Pulmonary artery endothelial cell (primary cell): ENCODE measurements around the gene DNAJB2. TPM values are rescaled to one million over a fixed set of nuclear protein-coding genes. Genes with fewer than 3 reads are reported as not detected.
"Not testable (repeated sequence)": the region's sequence is repeated elsewhere in the genome, so short reads cannot be mapped to it uniquely, and the experiment has no call there.

ENCODE experiments used
- DNase-seq: peaks from one replicate; pipeline ENCODE4 v3.0.0-alpha.2; 2011; ENCODE audit warnings: low read depth, low spot score
- total RNA-seq: library from RNA; depleted of rRNA; stranded (reverse); fragments of >200 nt; gene quantifications from 2 replicates; pipeline ENCODE4 v1.2.3, GENCODE V29; 2014

The DNAJB2 gene
- total RNA-seq, 1 donor from 2014 or later: 20.8 TPM

DNA sequence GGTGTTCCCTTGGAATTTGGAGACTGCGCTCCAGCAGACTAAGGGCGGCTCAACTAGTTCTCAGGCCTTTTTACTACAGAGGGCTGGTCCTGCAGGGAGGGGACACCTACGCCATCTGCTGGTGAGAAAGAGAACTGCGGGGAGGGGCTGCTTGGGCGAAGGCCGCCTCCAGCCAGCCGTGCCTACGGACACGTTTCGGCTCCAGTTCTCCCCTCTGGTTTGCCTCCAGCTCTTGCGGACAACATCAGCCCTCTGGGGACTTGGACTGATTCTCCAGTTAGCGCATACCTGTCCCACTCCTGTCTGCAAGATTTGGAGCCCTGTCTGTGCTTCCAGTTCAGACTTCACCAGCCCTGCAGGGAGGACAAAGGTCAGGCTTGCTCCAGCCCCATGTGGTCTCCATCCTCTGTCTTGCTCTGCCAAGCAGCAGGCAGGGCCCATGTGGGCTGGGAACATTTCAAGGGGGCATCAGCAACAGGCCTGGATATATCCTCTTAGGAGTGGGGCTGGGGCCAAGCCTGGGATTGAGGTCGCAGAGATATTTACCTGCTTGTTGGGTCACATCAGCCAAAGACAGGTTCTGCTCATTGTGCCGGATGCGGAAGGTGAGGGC is 19.7 kb downstream of the DNAJB2 start:
- no peak for DNase-seq

DNA sequence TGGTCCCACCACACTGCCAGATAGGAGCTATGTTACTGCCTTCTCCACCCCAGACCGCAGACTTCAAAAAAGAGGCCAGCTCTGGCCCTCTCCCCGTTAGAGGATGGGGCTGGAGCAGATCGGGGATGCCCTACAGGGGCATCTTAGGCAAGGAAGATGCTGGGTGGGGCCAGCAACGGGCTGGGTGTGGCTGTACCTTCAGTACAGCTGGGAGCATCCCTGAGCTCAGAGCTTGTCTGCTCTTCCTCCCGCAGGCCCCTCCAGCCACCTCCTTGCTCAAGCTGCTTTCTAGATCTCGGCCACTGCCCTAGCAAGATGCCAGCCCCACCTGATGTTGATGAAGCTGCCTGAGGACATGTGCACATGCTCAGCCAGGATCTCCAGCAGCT is 20.2 kb downstream of the DNAJB2 start:
- no peak for DNase-seq

GRCh38 chr2:219300022-219300421 is 20.9 kb downstream of the DNAJB2 start:
- DNase-seq: no peak

GRCh38 chr2:219302412-219302968 is 23.3 kb downstream of the DNAJB2 start:
- no peak for DNase-seq

DNA sequence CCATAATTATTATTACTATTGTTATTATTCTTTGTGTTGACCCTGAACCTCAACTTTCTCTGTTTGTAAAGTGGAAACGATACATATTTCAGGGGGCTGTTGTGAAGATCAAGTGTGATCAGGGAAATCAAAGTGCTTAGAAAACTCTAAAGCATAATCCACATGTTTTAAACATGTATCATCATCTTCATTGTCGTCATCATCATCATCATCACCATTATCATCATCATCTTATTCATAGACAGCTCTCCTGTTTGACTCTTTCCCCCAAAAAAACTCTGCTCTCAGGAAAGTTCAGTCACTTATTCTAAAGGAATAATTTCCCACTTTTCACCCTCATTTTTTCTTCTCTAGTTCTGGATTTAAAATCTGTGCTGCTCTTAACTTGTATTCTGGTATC is 25.1 kb downstream of the DNAJB2 start:
- DNase-seq: no peak

DNA sequence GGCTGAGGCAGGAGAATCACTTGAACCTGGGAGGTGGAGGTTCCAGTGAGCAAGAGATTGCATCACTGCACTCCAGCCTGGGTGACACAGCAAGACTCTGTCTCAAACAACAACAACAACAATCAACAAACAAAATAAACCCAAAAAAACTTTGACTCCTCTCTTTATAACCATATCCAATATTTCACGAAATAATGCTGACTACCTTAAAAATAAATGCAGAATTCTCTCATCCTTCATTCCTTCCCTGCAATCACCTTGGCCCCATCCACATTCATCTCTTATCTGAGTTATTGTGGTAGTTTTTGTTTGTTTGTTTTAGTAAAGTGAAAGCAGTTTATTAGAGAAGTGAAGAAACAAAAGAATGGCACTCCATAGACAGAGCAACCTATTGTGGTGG is 26.9 kb downstream of the DNAJB2 start:
- no peak for DNase-seq

DNA sequence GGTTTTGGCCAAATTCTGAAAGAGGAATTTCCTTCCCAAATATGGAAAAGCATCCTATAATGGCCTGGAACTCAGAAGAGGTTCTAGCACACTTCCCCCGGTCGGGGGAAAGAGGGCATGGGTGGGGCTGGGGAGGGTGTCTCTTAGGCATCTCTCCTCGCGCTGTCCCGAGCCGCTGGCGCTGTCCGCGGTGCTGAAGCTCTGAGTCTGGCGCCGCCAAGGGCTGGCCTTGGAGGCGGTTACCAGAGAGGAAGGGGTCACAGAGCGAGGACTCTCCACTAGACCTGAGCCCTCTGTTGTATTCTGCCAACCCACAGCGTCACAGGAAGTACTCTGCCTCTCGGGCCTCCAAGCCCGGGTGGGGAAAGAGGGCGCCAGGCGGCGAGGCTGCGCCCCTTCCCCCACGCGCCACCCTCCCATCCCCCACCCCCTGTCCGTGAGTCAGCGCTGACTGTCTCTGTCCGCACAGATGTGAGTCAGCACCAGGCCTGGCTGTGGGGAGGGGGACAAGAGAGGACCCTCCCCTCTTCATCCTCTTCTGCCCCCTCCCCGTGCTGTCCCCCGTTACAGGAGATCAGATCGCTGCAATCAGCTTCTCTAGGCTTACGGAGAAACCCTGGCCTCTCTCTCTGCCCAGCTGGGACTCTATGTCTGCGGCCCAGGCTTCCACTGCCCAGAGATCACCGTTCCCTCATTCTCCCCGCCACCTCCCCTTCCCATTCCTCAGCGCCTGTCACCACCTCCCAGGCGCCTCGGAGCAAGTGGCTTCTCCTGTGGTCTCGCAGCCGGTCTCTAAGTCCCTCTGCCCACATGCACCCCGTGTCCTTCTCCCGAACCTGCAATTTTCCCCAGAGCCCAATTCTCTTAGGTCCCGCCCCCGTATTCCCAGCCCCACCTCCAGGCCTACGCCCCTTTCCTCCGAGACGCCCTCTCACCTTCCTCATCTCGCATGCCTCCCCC is 29.3 kb downstream of the DNAJB2 start:
- no peak for DNase-seq

GRCh38 chr2:219309278-219309677 is 30.1 kb downstream of the DNAJB2 start, which contains the start of gene PTPRN:
Gene PTPRN (minus strand): TSS chr2:219309401. CDS start chr2:219309332, 69 bp downstream.
- no peak for DNase-seq

DNA sequence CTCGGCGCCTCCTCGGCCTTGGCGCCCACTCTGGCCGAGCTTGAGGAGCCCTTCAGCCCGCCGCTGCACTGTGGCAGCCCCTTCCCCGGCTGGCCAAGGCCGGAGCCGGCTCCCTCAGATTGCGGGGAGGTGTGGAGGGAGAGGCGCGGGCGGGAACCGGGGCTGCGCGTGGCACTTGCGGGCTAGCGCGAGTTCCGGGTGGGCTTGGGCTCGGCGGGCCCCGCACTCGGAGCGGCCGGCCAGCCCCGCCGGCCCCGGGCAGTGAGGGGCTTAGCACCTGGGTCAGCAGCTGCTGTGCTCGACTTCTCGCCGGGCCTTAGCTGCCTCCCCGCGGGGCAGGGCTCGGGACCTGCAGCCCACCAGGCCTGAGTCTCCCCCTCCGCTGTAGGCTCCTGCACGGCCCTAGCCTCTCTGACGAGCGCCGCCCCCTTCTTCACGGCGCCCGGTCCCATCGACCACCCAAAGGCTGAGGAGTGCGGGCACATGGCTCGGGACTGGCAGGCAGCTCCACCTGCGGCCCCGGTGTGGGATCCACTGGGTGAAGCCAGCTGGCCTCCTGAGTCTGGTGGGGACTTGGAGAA is 33.6 kb downstream of the DNAJB2 start:
- DNase-seq: not testable (repeated sequence)

- DNase-seq: no peak
Measured at GRCh38 chr2:219314804-219315468, 35.8 kb downstream of the DNAJB2 start.

DNA sequence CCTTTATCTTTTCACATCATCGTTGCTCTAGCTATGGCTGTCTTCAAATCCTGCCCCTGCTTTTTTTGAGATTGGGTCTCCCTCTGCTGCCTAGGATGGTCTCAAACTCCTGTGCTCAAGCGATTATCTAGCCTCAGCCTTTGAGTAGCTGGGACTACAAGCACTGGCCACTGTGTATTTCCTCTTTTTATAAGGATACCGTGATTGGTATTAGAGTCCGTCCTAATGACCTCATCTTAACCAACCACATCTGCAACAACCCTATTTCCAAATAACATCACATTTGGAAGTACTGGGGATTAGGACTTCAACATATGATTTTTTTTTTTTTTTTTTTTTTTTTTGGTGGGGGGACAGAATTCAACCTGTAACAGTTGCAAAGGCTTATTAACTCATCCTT is 44.3 kb downstream of the DNAJB2 start:
- DNase-seq: no peak

DNA sequence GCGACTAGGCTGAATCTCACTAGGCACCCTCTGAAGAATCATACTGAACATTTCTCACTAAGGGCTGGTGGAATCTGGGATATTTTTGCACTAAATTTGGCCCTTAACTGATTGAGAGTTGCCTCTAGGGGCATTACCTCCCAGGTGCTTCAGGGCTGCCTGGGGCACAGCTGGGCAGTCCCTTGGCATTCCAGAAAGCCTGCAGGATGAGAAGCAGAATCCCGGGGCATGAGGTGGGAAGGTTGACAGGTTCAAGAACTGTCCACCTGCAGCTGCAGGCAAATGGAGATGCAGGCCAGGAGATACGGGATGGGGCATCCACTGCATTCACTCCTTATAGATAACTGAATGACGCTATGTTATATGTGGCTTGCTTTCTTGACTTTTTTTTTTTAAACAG is 46.0 kb downstream of the DNAJB2 start:
- no peak for DNase-seq

GRCh38 chr2:219325657-219326315 is 46.6 kb downstream of the DNAJB2 start:
- DNase-seq: no peak

DNA sequence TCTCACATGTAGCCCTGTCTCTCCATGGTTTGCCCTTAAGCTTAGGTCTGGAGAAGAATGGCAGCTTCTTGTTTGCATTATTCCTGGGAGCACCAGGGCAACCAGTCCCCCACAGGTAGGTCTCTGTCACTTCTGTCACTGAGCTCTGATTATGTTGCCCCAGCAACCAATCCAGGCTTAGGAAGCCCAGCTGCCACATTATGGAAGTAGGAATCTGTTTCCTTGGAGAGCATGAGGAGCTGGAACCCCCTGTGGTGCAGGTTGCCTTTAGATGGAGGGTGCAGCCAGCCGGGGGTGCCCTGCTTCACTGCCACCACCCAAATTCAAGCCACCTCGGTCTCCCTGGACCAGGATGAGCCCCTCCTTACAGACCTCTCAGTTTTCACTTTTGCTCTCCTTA is 48.6 kb downstream of the DNAJB2 start:
- DNase-seq: no peak

GRCh38 chr2:219331560-219332213 is 52.5 kb downstream of the DNAJB2 start:
- DNase-seq: no peak

- DNase-seq: no peak
Measured at GRCh38 chr2:219332542-219332941, 53.4 kb downstream of the DNAJB2 start, which contains the start of gene RESP18. Gene RESP18 (minus strand): TSS chr2:219332744.

DNA sequence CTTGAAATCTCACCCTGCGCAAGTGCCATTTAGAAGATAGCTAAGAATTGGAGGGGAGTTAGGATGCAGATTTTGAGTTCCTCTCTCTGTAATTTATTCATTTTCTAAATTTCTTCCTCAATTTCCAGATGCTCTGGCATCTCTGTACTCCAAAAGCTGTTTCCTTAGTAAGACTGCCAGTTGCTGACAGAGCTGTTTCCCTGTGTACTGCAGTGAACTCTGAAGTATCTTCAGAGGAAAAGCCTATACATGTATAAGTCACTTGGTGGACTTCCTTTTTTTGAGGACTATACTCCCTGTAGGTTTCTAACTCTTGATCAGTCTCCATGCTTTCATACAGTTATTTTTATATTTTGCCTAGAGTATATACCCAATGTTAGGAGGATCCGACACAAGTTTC is 54.9 kb downstream of the DNAJB2 start:
- DNase-seq: no peak

DNA sequence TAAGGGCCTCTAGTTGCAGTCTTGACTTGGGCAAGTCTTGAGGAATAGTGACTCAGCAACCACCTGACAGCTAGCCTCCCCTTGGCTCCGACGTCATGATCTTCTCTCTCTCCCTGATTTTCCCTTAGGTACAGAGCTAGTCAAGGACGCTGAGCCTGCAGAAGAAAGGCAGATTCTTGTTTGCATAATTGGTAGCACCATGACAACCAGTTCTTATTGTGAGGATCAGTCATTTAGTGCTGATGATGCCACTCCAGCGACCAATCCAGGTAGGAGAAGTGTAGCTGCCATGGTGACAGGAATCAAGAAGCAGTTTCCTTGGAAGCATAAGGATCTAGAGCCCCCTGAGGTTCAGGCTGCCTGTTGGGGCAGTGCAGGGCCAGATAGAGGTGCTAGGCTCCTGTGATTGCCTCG is 56.2 kb downstream of the DNAJB2 start:
- DNase-seq: no peak
